Measurements from ENCODE around the gene MED15.
A peak's percentile ranks its signal among the peaks of the same experiment; 100 is the strongest.
"Not testable (repeated sequence)": the region's sequence is repeated elsewhere in the genome, so short reads cannot be mapped to it uniquely, and the experiment has no call there.

MED15 gene

DNA sequence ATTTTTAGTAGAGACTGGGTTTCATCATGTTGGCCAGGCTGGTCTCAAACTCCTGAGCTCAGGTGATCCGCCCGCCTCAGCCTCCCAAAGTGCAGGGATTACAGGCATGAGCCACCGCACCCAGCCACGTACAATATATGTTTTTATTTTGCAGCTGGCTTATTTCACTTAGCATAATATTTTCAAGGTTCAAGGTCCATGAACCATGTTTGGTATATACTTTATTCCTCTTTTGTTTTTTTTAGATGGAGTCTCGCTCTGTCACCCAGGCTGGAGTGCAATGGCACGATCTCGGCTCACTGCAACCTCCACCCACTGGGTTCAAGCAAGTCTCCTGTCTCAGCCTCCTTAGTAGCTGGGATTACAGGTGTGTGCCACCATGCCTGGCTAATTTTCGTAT is 31.5 kb downstream of the MED15 start:
- not testable (repeated sequence) for H3K27ac ChIP-seq (ENCODE audit: low read length); H3K4me3 ChIP-seq (ENCODE audit: low read length); H3K9me3 ChIP-seq (ENCODE audit: insufficient read depth, low read depth, low read length); H3K27me3 ChIP-seq (ENCODE audit: insufficient read depth, low read length); H3K4me1 ChIP-seq (ENCODE audit: insufficient read depth, low read length); H3K9ac ChIP-seq (ENCODE audit: low read depth, low read length)
- peaks cover 41% of the 10 kb centered on the region for H3K36me3 ChIP-seq (ENCODE audit: insufficient read depth, low read depth, low read length)

DNA sequence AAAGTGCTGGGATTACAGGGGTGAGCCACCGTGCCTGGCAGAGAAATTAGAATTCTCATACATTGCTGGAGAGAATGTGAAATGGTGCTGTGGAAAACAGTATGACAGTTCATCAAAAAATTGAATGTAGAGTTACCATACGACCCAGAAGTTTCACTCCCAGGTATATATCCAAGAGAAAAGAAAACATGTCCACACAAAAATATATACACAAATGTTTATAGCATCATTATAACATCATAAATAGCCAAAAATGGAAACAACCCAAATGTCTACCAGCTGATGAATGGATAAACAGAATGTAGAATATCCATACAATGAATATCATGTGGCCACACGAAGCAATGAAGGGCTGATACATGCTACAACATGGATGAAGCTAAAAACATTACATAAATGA is 34.6 kb downstream of the MED15 start:
- H3K9me3 ChIP-seq (ENCODE audit: insufficient read depth, low read depth, low read length), result no peaks in the 10 kb centered on the region
- H3K36me3 ChIP-seq (ENCODE audit: insufficient read depth, low read depth, low read length), result peaks cover 43% of the 10 kb centered on the region
- no peak overlapping the region for H3K4me3 ChIP-seq (ENCODE audit: low read length)
- no peaks in the 10 kb centered on the region for H3K27me3 ChIP-seq (ENCODE audit: insufficient read depth, low read length)
- no peaks in the 10 kb centered on the region for H3K4me1 ChIP-seq (ENCODE audit: insufficient read depth, low read length)
- H3K27ac ChIP-seq (ENCODE audit: low read length), result no peak overlapping the region
- H3K9ac ChIP-seq (ENCODE audit: low read depth, low read length), result no peak overlapping the region

DNA sequence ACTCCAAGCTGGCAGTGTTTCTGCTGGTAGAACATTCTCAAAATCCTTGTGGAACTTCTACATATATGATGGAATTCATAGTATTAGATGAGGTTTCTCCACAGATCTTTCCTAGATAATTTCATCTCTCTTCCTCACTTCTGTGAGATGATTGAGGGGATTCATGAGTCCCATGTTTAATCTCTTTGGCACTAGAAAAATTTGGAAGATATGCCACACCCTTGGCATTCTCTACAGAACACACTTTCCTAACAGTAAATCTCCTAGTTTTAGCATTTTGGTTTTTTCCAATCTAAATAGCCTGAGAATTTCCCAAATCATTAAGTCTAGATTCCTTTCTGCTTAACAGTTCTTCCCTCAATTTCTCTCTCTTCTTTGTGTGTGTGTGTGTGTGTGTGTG is 35.3 kb downstream of the MED15 start:
- Histone ChIP-seq H3K4me1 (ENCODE audit: insufficient read depth, low read length) (no peaks in the 10 kb centered on the region), H3K27ac (ENCODE audit: low read length) (no peak overlapping the region), H3K9ac (ENCODE audit: low read depth, low read length) (no peak overlapping the region), H3K4me3 (ENCODE audit: low read length) (no peak overlapping the region), H3K27me3 (ENCODE audit: insufficient read depth, low read length) (no peaks in the 10 kb centered on the region), H3K9me3 (ENCODE audit: insufficient read depth, low read depth, low read length) (no peaks in the 10 kb centered on the region), H3K36me3 (ENCODE audit: insufficient read depth, low read depth, low read length) (peaks cover 36% of the 10 kb centered on the region)

DNA sequence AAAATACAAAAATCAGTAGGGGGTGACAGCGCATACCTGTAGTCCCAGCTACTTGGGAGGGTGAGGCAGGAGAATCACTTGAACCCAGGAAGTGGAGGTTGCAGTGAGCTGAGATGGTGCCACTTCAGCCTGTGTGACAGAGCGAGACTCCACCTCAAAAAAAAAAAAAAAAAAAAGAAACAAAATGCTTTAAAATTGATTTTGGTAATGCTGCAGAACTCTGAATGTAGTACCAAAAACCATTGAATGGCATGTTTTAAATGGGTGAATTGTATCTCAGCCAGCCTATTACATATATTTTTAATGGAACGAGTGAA is 37.9 kb downstream of the MED15 start:
- not testable (repeated sequence) for H3K9me3 ChIP-seq (ENCODE audit: insufficient read depth, low read depth, low read length); H3K27ac ChIP-seq (ENCODE audit: low read length); H3K4me1 ChIP-seq (ENCODE audit: insufficient read depth, low read length); H3K9ac ChIP-seq (ENCODE audit: low read depth, low read length); H3K4me3 ChIP-seq (ENCODE audit: low read length); H3K27me3 ChIP-seq (ENCODE audit: insufficient read depth, low read length)
- peaks cover 18% of the 10 kb centered on the region for H3K36me3 ChIP-seq (ENCODE audit: insufficient read depth, low read depth, low read length)

DNA sequence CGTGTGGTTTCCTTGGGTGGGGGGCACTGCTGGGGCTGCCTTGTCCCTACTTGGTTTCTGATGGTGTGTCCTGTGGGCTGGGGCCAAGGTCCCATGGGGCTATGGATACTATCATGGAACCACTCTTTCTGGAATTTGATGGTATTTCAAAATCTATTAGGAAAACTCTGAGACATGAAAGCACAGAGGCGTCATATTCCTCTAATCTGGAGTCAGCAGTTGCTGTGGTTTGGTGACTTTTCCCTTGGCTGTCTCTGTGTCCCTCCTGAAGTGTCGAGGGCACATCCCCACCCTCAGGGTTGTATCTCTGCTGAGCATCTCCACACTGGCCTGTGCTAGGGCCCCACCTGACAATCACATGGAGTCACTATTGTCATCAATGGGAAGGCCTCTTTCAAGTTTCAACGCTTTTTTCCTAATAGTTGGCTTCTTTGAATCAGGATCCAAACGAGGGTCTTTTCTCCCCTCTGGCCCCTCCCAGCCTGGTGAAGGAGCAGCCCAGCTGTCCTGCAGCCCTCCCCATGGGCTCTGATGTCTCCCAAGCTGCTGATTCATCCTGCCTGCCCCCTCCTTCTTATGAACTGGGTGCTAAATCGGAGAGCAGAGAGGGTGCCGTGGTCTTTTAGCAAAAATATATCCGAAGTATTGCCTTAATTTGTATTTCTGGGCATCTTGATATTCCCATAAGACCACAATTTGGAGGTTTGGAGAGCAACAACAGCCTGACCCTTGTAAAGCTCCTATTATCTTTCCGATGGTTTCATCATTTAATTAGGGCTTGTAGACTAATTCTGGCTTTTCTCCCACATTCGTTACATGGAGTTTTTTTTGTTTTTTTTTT is 38.5 kb downstream of the MED15 start:
- no peaks in the 10 kb centered on the region for H3K9me3 ChIP-seq (ENCODE audit: insufficient read depth, low read depth, low read length)
- peaks cover 13% of the 10 kb centered on the region; the same call in 1 of the 2 replicates for H3K36me3 ChIP-seq (ENCODE audit: insufficient read depth, low read depth, low read length)
- peaks cover 11% of the 10 kb centered on the region for H3K4me1 ChIP-seq (ENCODE audit: insufficient read depth, low read length)
- H3K4me3 ChIP-seq (ENCODE audit: low read length), result no peak overlapping the region
- H3K27me3 ChIP-seq (ENCODE audit: insufficient read depth, low read length), result no peaks in the 10 kb centered on the region
- no peak overlapping the region for H3K27ac ChIP-seq (ENCODE audit: low read length)
- no peak overlapping the region for H3K9ac ChIP-seq (ENCODE audit: low read depth, low read length)

DNA sequence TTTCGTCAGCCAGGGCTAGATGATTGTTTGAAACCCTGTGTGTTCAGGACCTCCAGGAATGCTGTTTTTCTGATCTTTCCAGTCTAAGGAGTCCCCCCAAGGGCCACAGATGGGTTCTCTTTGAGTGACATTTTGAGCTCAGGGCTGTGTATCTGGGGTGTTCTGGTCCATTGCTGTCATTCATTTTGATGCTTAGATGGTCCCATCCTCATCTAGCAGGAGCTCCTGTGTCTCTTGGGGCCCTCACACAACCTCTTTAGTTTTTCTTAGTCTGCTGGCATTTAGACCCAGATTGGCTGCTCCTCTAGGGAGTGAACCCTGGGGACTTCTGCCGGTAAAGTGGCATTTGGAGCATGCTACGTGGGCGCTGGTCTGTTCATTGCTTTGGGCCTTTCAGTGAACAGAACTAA is 39.1 kb downstream of the MED15 start:
- Histone ChIP-seq H3K4me3 (ENCODE audit: low read length) (no peak overlapping the region), H3K9ac (ENCODE audit: low read depth, low read length) (no peak overlapping the region), H3K9me3 (ENCODE audit: insufficient read depth, low read depth, low read length) (no peaks in the 10 kb centered on the region), H3K27me3 (ENCODE audit: insufficient read depth, low read length) (no peaks in the 10 kb centered on the region), H3K4me1 (ENCODE audit: insufficient read depth, low read length) (peaks cover 11% of the 10 kb centered on the region), H3K27ac (ENCODE audit: low read length) (no peak overlapping the region), H3K36me3 (ENCODE audit: insufficient read depth, low read depth, low read length) (peaks cover 16% of the 10 kb centered on the region; the same call in 1 of the 2 replicates)

DNA sequence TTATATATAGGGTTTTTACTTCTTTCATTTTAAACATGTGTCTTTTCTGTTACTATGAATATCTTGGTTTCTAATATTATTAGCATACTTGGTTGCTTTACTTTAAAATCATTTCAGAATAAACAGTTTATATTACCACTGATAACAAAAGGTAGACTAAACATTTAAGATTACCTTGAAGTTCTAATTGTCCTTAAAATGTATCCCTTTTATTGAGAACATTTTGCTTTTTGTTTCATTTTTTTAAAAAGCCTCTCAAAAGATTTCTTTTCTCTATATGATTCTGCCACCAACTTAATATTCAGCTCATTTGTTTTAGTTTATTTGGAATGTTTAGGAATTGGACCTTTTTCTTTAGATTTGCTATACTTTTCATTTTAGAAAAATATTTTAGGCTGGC is 39.6 kb downstream of the MED15 start:
- H3K36me3 ChIP-seq (ENCODE audit: insufficient read depth, low read depth, low read length), result peaks cover 17% of the 10 kb centered on the region; the same call in 1 of the 2 replicates

DNA sequence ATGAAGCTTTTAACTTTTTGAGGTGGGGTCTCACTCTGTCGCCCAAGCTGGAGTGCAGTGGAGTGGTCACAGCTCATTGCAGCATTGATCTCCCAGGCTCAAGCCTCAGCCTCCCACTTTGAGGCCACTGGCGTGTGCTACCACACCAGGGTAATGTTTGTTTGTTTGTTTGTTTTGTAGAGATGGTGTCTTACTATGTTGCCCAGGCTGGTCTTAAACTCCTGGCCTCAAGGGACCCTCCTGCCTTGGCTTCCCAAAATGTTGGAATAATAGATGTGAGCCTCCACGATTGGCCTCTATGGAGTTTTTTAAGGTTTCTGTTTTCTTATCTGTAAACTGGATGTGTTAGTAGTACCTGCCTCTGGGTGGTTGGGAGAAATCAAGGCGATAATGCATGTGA is 41.4 kb downstream of the MED15 start:
- Histone ChIP-seq H3K9me3 (ENCODE audit: insufficient read depth, low read depth, low read length) (no peaks in the 10 kb centered on the region), H3K4me3 (ENCODE audit: low read length) (no peak overlapping the region), H3K4me1 (ENCODE audit: insufficient read depth, low read length) (peaks cover 11% of the 10 kb centered on the region)

More for the DNA sequence above, 39.6 kb downstream of the MED15 start:
- Histone ChIP-seq H3K27me3 (ENCODE audit: insufficient read depth, low read length) (no peaks in the 10 kb centered on the region), H3K4me3 (ENCODE audit: low read length) (no peak overlapping the region), H3K27ac (ENCODE audit: low read length) (no peak overlapping the region), H3K9ac (ENCODE audit: low read depth, low read length) (no peak overlapping the region), H3K4me1 (ENCODE audit: insufficient read depth, low read length) (peaks cover 11% of the 10 kb centered on the region), H3K9me3 (ENCODE audit: insufficient read depth, low read depth, low read length) (no peaks in the 10 kb centered on the region)

DNA sequence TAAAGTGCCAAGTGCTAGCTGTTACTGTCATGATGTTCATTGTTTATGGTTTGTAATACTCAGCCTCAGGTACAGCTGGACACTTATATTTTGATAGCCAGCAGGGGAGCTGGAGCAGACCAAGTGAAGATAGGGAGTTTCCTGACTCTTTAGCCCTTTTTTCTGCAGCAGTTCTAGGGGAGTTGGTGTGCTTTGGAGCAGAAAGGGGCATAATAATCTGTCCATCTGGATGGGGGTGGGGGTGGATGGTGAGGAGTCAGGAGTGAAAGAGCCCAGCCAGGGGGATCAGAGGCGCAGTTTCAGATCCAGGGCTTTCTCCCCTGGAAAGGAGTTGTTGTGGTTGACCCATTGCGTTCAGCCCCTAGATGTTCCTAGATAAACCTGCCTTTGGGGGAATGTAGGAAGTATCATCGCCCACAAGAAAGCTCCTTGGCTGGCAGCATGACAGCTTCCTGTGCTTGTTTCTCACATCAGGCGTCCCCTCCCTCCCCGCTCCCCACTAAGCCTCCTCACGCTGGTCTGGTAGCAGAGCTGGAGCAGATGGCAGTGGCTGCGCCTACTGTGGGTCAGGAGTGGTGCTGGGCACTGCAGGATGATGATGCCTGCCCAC is 41.9 kb downstream of the MED15 start:
- no peak overlapping the region for H3K27ac ChIP-seq (ENCODE audit: low read length)
- H3K4me1 ChIP-seq (ENCODE audit: insufficient read depth, low read length), result peaks cover 11% of the 10 kb centered on the region
- H3K27me3 ChIP-seq (ENCODE audit: insufficient read depth, low read length), result no peaks in the 10 kb centered on the region
- no peak overlapping the region for H3K4me3 ChIP-seq (ENCODE audit: low read length)
- no peak overlapping the region for H3K9ac ChIP-seq (ENCODE audit: low read depth, low read length)
- H3K36me3 ChIP-seq (ENCODE audit: insufficient read depth, low read depth, low read length), result peaks cover 35% of the 10 kb centered on the region
- H3K9me3 ChIP-seq (ENCODE audit: insufficient read depth, low read depth, low read length), result no peaks in the 10 kb centered on the region

More for the DNA sequence above, 41.4 kb downstream of the MED15 start:
- H3K27me3 ChIP-seq (ENCODE audit: insufficient read depth, low read length), result no peaks in the 10 kb centered on the region
- H3K36me3 ChIP-seq (ENCODE audit: insufficient read depth, low read depth, low read length), result peaks cover 31% of the 10 kb centered on the region
- H3K27ac ChIP-seq (ENCODE audit: low read length), result no peak overlapping the region
- no peak overlapping the region for H3K9ac ChIP-seq (ENCODE audit: low read depth, low read length)

DNA sequence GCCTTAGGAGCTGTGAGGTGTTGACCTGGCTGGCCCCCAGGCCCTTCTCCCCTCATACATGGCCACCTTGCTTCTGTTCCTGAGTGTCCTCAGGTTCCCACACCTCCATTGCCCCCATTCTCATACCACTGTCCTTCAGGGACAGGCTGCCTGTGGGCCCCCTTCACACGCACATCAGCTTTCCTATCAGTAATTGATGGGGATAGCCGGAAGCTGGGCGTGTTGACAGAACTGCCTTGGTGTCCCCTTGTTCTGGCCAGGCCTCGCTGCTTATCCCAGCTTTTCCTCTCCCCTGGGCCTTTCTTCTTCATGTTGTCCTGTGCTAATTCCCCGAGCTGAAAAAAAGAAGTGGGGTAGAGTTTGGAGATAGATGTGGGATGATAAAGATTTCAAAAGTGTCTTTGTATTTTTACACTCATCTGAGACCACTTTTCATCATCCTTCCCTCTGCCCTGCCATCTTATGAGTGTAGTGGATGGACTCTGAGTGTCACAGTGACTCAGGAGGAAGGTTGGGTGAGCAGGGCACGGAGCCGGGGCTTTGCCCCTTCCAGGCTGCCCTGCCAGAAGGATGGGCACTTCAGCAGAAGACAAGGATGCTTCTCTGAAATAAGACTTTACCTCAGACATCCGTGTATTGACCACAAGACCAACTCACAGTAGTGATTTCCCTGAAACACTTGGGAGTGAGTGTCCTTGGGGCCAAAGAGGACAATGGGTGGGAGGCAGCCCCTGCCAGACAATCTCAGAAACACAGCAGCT is 42.8 kb downstream of the MED15 start:
- H3K4me1 ChIP-seq (ENCODE audit: insufficient read depth, low read length), result peaks cover 11% of the 10 kb centered on the region
- no peaks in the 10 kb centered on the region for H3K9me3 ChIP-seq (ENCODE audit: insufficient read depth, low read depth, low read length)
- no peaks in the 10 kb centered on the region for H3K27me3 ChIP-seq (ENCODE audit: insufficient read depth, low read length)
- no peak overlapping the region for H3K27ac ChIP-seq (ENCODE audit: low read length)
- no peak overlapping the region for H3K4me3 ChIP-seq (ENCODE audit: low read length)
- H3K9ac ChIP-seq (ENCODE audit: low read depth, low read length), result peak overlapping the region; percentile 43; the same call in 1 of the 2 replicates
- peaks cover 38% of the 10 kb centered on the region for H3K36me3 ChIP-seq (ENCODE audit: insufficient read depth, low read depth, low read length)

DNA sequence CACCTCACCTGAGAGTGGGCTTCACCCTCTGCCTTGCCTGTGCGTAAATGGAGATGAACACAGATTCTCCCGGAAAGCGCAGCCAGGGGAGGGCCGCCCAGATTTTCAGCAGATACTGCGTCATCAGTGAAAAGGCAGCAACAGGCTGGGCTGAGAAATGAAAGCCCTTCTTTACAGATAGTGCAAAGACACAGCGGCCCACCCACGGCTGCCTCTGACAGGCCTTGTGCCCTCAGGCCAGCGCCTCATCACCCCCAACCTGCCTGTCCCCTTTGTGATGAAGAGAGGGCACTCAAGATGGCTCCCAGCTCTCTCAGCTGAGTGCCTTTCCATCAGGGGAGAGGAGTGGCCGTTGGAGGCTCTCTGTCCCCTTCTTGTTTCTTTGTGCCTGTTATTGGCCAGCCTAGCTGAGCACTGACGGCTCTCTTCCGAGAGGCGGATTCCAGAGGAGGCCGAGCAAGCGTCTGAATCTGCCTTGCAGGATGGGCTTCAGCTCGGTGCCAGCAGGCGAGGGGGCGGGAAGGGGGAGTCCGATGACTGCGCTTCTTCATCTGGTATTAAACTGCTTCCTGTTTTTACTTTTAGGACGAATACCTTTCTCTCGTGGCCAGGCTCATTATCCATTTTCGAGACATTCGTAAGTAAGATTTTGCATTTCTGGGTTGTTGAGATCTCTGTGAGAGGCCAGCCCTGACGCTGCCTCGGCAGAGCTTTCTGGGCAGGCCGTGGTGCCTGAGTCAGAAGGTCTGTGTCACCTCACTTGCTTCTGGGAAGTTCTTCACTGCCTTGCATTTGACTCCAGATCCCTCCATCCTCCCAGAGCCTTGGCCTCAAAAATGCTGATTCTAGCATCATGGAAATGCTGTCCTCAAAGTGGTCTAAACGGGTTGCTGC is 43.7 kb downstream of the MED15 start:
- H3K9me3 ChIP-seq (ENCODE audit: insufficient read depth, low read depth, low read length), result no peaks in the 10 kb centered on the region
- H3K4me3 ChIP-seq (ENCODE audit: low read length), result no peak overlapping the region
- H3K4me1 ChIP-seq (ENCODE audit: insufficient read depth, low read length), result peaks cover 11% of the 10 kb centered on the region
- H3K9ac ChIP-seq (ENCODE audit: low read depth, low read length), result peak overlapping the region; percentile 43; the same call in 1 of the 2 replicates
- no peaks in the 10 kb centered on the region for H3K27me3 ChIP-seq (ENCODE audit: insufficient read depth, low read length)
- peaks cover 45% of the 10 kb centered on the region for H3K36me3 ChIP-seq (ENCODE audit: insufficient read depth, low read depth, low read length)
- peak overlapping the region; percentile 33 for H3K27ac ChIP-seq (ENCODE audit: low read length)

All from iPS-20b (cell line).